Activated CD4-positive, alpha-beta memory T cell treated with anti-CD3 and anti-CD28 coated beads, Interleukin-2, amount 10 ng/mL, durations not matched to agents 7 days and 5 days (primary cell): ENCODE data around the gene HS3ST5. TPM values are rescaled to one million over a fixed set of nuclear protein-coding genes. Genes with fewer than 3 reads are reported as not detected.
"Not testable (repeated sequence)": the region's sequence is repeated elsewhere in the genome, so short reads cannot be mapped to it uniquely, and the experiment has no call there.

Experiments
- CTCF ChIA-PET: fragments of 350-600 bp; sonication (Branson Sonifier 250); formaldehyde crosslinking; loops from one replicate; lab custom pipeline; 2021; ENCODE audit warnings: antibody characterized with exemption, inconsistent platforms; lab: Charles Lee
- POLR2A ChIA-PET: fragments of 350-600 bp; sonication (Branson Sonifier 250); formaldehyde crosslinking; loops from one replicate; lab custom pipeline; 2021; ENCODE audit warnings: antibody characterized with exemption; lab: Charles Lee
- DNase-seq: peaks from one replicate; pipeline ENCODE4 v3.0.0-alpha.2; 2020
- H3K27ac Mint-ChIP-seq: one replicate; pipeline ENCODE4 v1.8.0; 2021; ENCODE audit warnings: mild to moderate bottlenecking, mixed read lengths
- H3K27me3 Mint-ChIP-seq: one replicate; pipeline ENCODE4 v1.8.0; 2021; ENCODE audit warnings: mixed read lengths
- H3K36me3 Mint-ChIP-seq: one replicate; pipeline ENCODE4 v1.8.0; 2021; ENCODE audit warnings: low read depth, mixed read lengths
- H3K4me1 Mint-ChIP-seq: one replicate; pipeline ENCODE4 v1.8.0; 2021; ENCODE audit warnings: mixed read lengths
- H3K4me3 Mint-ChIP-seq: one replicate; pipeline ENCODE4 v1.8.0; 2021; ENCODE audit warnings: mild to moderate bottlenecking, mixed read lengths
- H3K9me3 Mint-ChIP-seq: one replicate; pipeline ENCODE4 v1.8.0; 2021; ENCODE audit warnings: mixed read lengths
- total RNA-seq, 2 experiments: library from RNA; stranded (reverse); gene quantifications; one replicate each; pipeline ENCODE4 v1.2.3, GENCODE V29; 2021

The HS3ST5 gene
- total RNA-seq, 2 experiments from 2014 or later = not detected

DNA sequence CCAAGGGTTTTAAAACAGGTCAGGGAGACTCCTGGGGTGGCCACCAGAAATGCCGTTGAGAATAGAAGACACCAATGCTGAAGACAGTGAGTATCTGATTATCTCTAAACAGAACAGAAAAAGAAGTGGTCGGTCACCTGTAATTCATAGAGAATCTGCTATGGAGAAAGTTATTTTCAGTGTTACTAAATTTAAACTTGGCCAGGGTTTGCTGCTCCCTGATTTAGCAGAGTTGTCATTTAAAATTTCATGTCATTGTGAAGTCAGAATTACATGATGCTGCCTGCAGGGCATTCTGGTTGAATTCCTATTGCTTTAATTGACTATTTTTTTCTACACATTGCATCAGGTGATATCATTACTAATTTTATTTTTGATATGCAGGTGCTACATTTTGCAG lies 114.1 kb downstream of the HS3ST5 start:
- ChIA-PET CTCF (no interaction called here), POLR2A (no interaction called here)
- H3K27ac Mint-ChIP-seq = no peak overlapping the region
- DNase-seq = no peak
- no peaks in the 10 kb centered on the region for H3K27me3 Mint-ChIP-seq
- no peaks in the 10 kb centered on the region for H3K36me3 Mint-ChIP-seq
- H3K9me3 Mint-ChIP-seq = no peaks in the 10 kb centered on the region
- H3K4me3 Mint-ChIP-seq = no peak overlapping the region
- H3K4me1 Mint-ChIP-seq = no peaks in the 10 kb centered on the region

DNA sequence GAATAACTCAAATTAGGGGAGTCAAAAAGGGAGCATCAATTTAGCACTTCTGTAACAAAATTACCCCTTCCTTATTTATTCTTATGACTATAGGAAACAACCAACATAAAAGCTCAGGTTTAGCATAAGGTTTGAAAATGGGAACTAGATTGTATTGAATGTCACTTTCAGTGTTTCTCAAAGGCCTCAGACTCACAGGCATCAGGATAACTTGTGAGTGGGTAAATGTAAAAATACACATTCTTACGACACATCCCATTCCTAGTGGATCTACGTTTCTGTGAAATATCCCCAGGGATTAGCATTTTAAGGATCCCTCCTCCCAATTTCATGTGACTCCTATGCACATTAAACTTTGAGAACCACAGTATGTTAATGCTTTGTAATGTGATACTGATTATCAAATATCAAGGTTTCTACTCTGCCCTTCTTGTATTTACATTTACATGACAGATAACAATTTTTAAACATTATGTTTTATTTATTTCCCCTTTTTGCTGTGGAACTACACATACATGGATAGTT lies 114.8 kb downstream of the HS3ST5 start:
- Mint-ChIP-seq H3K4me1 (no peaks in the 10 kb centered on the region), H3K27me3 (no peaks in the 10 kb centered on the region), H3K36me3 (no peaks in the 10 kb centered on the region), H3K27ac (no peak overlapping the region), H3K9me3 (no peaks in the 10 kb centered on the region), H3K4me3 (no peak overlapping the region)
- ChIA-PET POLR2A (no interaction called here), CTCF (no interaction called here)
- DNase-seq = no peak

DNA sequence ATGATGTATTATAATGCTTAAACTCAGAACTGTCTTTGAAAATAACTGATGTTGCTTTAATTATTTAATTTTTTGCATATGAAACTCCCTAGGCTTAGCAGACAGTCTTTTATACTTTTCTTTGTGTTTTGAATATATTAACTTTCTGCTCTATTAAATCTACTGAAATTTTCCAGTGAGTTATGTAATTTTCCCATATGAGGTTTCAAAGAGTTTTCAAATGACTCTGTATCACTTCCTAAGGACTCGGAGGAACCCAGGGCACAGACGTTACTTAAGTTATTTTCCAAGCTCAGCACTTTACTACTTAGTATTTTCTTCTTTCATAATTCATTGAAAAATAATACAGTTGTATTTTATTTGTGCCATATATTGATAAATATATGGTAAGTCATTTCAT lies 122.6 kb downstream of the HS3ST5 start:
- Mint-ChIP-seq H3K27ac (no peak overlapping the region), H3K4me1 (no peaks in the 10 kb centered on the region), H3K27me3 (no peaks in the 10 kb centered on the region), H3K4me3 (no peak overlapping the region), H3K9me3 (peaks cover 1% of the 10 kb centered on the region), H3K36me3 (no peaks in the 10 kb centered on the region)
- ChIA-PET CTCF (no interaction called here), POLR2A (no interaction called here)
- DNase-seq = no peak

DNA sequence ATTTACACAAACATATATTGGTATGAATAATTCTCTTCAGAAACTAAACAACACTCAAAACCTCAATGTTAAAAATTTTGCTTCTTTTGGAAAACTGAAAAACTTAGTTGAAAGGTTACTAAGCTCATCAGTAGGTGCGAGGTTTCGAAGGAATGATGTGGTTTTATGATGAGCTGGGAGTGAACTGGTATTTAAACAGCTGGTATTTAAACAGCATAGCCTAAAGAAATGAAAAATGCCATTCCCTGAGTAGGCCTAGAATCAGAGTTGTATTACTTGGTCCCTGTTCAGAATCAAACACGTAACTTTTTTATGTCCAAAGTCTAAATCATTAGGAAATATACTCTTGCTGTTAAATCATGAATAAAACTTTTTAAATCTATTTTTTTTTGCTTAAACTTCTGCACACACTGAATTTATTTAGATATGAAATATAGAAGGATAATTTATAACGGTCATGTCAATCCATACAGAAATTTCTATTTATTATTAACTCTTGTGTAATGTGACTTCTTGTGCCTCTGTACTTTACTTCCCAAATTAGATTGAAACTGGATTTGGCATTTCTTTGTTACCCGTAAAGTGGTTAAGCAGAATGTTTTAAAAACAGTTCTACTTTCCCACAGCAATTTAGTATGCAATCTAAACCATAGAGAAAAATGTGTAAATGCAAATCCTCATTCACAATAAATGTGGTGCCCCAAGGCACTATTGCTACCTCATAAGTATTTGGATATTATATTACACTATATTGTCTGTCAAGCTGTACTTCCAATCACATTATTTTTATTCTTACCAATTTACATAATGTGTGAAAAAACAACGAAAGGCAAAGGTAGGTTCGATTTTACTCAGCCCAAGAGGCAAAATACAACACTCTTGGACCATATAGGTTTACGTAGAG lies 124.1 kb downstream of the HS3ST5 start:
- no peak for DNase-seq
- POLR2A ChIA-PET = no interaction called here
- Mint-ChIP-seq H3K27me3 (no peaks in the 10 kb centered on the region), H3K9me3 (peaks cover 1% of the 10 kb centered on the region), H3K27ac (no peak overlapping the region), H3K4me1 (no peaks in the 10 kb centered on the region), H3K36me3 (no peaks in the 10 kb centered on the region), H3K4me3 (no peak overlapping the region)
- CTCF ChIA-PET = interaction anchor here (0.8 kb wide), 1 partner anchor 13 kb away, joined by 3 read pairs; no protein-coding TSS in a partner anchor

DNA sequence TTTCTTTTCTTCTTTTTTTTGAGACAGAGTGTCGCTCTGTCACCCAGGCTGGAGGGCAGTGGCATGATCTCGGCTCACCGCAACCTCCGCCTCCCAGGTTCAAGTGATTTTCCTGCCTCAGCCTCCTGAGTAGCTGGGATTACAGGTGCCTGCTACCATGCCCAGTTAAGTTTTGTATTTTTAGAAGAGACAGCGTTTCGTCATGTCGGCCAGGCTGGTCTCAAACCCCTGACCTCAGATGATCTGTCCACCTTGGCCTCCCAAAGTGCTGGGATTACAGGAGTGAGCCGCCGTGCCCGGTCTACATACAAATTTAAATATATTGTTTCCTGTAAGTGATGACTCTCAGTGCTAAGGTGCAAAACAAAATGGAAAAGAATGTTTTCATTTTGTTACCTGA lies 124.8 kb downstream of the HS3ST5 start:
- DNase-seq, H3K4me1 Mint-ChIP-seq, CTCF ChIA-PET, H3K27ac Mint-ChIP-seq, H3K4me3 Mint-ChIP-seq, H3K27me3 Mint-ChIP-seq, H3K9me3 Mint-ChIP-seq, H3K36me3 Mint-ChIP-seq, POLR2A ChIA-PET: not testable (repeated sequence)

DNA sequence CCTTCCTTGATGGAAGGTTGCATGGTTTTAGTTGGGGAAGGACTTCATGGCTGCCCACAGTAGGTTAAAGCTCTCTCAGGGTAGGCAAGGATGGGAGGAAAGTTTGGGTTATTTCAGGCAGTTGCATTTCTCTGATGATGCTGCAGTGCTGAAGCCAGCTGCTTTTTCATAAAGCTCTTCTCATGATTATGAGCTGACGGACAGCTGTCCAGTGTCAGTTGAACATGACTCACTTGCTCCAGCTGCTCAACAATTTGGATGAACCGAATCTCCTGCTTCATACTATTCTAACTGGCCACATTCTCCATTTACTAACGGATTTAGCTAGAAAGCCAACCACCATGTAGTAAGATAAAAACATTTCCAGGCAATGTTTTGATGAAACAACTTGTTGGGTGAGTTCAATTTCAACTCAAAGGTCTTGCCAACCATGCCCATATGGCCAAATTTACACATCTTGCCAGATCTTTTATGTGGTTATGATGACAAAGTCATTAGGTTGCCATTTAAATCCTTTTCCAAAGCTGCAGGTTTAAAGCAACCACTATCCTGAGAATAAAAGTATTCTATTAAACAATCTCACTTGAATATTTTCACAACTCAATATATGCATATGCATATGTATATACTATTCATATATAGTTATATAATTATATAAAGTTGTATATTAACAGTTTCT lies 125.9 kb downstream of the HS3ST5 start:
- ChIA-PET POLR2A (no interaction called here), CTCF (interaction anchor here (0.7 kb wide), 1 partner anchor 88 kb away, joined by 4 read pairs; no protein-coding TSS in a partner anchor)
- Mint-ChIP-seq H3K27ac (no peak overlapping the region), H3K27me3 (no peaks in the 10 kb centered on the region), H3K4me1 (no peaks in the 10 kb centered on the region), H3K4me3 (no peak overlapping the region), H3K9me3 (peaks cover 1% of the 10 kb centered on the region), H3K36me3 (no peaks in the 10 kb centered on the region)
- DNase-seq = no peak

DNA sequence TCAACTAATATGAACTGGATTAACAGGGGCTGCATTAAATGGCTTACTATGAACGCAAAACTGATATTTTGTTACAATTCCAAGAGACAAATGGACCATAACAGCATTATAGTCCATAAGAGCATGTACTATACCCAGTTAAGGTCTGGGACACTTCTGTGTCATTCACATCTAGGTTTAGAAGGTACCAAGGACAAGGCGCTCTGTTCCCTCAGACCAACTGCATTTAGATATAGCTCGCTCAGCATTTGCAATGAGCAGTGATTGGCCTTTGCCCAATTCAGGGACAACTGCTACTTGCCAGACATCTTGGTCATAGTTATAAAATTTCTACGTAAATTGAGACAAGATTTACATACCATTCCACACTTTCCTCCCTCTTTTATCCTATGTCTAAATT lies 132.4 kb downstream of the HS3ST5 start:
- CTCF ChIA-PET = no interaction called here
- no peak for DNase-seq
- Mint-ChIP-seq H3K36me3 (no peaks in the 10 kb centered on the region), H3K27me3 (no peaks in the 10 kb centered on the region), H3K27ac (no peak overlapping the region), H3K4me3 (no peak overlapping the region), H3K9me3 (no peaks in the 10 kb centered on the region), H3K4me1 (no peaks in the 10 kb centered on the region)
- POLR2A ChIA-PET = no interaction called here

DNA sequence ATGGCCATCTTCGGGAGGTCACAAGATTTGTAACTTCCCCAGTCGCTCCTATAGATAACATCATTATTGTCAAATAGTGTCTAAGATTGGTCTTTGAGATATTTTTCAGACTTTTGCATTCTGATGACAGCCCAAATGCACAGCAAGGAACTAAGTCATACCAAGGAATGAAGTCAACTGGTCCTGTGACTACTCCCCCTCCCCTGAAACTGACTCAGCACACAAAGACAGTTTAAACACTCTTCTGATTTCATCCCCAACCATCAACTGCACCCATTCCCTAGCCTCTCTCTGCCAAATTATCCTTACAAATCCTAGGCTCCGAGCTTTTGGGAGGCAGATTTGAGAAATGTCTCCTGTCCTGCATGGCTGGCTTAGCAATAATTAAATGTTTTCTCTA lies 139.4 kb downstream of the HS3ST5 start:
- ChIA-PET CTCF (no interaction called here), POLR2A (no interaction called here)
- H3K9me3 Mint-ChIP-seq = no peaks in the 10 kb centered on the region
- no peak overlapping the region for H3K4me3 Mint-ChIP-seq
- H3K27ac Mint-ChIP-seq = no peak overlapping the region
- H3K27me3 Mint-ChIP-seq = no peaks in the 10 kb centered on the region
- H3K4me1 Mint-ChIP-seq = no peaks in the 10 kb centered on the region
- no peak for DNase-seq
- no peaks in the 10 kb centered on the region for H3K36me3 Mint-ChIP-seq

DNA sequence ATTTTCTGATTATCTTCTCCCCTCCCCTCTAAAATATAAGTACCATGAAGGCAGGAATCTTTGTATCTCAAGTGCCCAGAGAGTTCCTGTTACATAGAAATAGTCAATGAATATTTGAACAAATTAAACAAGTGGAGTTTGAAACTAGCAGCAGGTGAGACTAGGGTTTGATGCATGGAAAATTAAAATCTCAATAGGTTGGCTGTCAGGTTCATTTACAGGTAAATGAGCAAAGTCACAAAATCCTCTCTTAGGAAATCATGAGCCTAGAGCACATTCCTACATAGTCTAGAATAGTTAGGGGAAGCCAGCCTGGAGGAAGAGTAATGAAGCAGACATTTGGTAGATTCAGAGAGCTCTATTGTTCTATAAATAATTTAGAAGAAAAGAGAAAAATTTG lies 140.4 kb downstream of the HS3ST5 start:
- no peaks in the 10 kb centered on the region for H3K36me3 Mint-ChIP-seq
- CTCF ChIA-PET = no interaction called here

DNA sequence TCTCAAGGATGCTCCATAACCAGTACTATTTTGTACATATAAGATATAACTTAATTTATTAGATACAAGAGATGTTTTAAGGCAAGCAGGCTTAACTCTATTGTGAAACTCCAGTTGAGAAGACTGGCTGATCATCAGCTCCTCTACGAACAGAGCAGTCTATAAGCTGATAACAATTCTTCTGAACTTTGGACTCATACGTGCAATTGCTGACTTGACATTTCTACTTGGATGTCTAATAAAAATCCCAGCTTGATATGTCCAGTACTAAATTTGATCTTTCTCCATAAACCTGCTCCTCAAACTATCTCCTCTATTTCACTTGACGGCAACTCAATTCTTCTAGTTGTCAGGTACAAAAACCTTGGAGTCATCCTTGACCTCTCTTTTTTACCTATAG lies 141.9 kb downstream of the HS3ST5 start:
- no peaks in the 10 kb centered on the region for H3K4me1 Mint-ChIP-seq
- DNase-seq = no peak
- ChIA-PET CTCF (no interaction called here), POLR2A (no interaction called here)
- H3K27ac Mint-ChIP-seq = no peak overlapping the region
- H3K27me3 Mint-ChIP-seq = no peaks in the 10 kb centered on the region
- no peaks in the 10 kb centered on the region for H3K36me3 Mint-ChIP-seq
- H3K9me3 Mint-ChIP-seq = no peaks in the 10 kb centered on the region
- H3K4me3 Mint-ChIP-seq = no peak overlapping the region

More for the DNA sequence above, 140.4 kb downstream of the HS3ST5 start:
- H3K4me3 Mint-ChIP-seq = no peak overlapping the region
- no peaks in the 10 kb centered on the region for H3K4me1 Mint-ChIP-seq
- H3K9me3 Mint-ChIP-seq = no peaks in the 10 kb centered on the region
- DNase-seq = no peak
- H3K27ac Mint-ChIP-seq = no peak overlapping the region
- POLR2A ChIA-PET = no interaction called here
- no peaks in the 10 kb centered on the region for H3K27me3 Mint-ChIP-seq

DNA sequence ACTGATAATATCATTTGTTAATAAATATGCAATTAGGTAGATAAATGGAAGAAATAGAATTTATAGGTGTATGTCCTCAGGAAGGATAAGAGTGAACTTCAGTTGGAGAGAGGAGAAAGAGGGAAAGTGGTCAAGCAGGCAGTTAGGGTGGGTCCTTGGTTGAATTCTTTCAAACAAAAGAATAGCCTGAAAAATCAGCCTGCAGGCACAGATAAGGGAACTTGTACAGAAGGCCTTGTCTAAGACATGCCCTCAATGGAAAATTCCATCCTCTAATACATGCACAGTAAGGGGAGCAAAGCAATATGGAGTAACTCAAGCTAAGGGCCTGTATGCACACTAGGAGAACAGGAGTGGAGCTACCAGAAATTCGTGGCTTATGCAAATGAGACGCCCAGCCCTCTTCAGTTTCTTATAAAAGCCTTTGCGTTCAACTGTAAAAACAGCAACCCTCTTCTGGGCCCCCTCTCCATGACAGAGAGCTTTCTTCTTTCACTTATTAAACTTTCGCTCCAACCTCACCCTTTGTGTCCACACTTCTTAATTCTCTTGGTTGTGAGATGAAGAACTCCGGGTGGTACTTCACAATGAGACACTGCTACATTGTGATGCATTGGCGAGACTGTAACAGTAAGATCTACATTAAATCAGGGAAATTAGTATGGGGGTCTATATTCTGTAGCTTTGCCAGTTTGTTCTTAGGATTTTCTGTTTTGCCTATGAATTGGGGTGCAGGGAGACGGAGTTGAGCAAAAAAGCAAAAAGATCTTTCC lies 147.0 kb downstream of the HS3ST5 start:
- DNase-seq = no peak
- H3K27ac Mint-ChIP-seq = no peak overlapping the region
- no peaks in the 10 kb centered on the region for H3K36me3 Mint-ChIP-seq
- H3K9me3 Mint-ChIP-seq = no peaks in the 10 kb centered on the region
- POLR2A ChIA-PET = no interaction called here
- H3K4me3 Mint-ChIP-seq = no peak overlapping the region
- no peaks in the 10 kb centered on the region for H3K4me1 Mint-ChIP-seq
- H3K27me3 Mint-ChIP-seq = no peaks in the 10 kb centered on the region
- CTCF ChIA-PET = no interaction called here

DNA sequence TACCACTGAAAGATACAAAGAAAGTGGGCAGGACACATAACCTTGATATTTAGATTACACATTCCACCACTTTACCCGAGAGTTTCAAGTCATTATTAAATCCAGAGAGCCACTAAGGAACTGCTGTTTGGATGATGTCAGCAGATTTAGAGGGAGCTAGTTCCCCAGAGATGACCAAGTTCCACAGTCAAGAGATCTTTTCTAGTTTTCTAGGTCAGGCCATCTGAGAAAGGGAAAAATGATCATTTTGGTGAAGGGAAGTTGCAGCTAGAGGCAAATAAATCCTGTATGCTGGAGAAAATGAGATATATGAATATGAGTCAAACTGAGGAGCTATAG lies 147.8 kb downstream of the HS3ST5 start:
- Mint-ChIP-seq H3K27me3 (no peaks in the 10 kb centered on the region), H3K9me3 (no peaks in the 10 kb centered on the region), H3K4me3 (no peak overlapping the region), H3K36me3 (no peaks in the 10 kb centered on the region), H3K4me1 (no peaks in the 10 kb centered on the region), H3K27ac (no peak overlapping the region)
- no peak for DNase-seq
- POLR2A ChIA-PET = no interaction called here
- CTCF ChIA-PET = no interaction called here

DNA sequence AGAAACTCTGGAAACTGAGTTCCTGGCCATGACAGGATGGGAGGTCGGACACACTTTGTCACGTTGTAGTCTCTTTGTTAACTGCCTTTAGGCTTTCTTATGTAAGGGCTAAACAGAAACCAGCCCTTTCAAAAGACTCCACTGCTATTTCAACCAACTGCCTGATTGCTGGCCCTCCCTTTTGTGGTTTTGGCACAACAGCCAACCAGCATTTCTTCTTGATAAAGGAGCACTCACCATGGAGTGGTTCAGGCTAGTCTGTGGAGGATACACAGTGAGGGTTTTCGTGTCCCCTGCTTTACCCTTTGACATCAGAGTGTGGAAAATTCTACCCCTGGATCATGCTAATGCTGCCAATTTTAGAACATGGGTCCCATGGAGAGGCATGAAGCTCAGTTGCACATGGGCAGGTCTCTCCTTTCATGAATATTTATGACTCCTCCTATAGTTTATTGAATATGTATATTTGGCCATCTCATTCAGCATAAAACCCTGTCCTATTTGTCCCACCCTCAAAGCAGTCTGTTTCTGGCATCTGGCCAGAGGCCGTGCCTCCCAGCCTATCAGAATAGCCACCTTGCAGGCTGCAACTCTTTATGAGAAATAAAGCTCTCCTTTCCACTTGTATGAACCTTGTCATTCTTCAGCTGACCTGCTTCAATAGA lies 148.3 kb downstream of the HS3ST5 start:
- no peak for DNase-seq
- no peaks in the 10 kb centered on the region for H3K4me1 Mint-ChIP-seq
- CTCF ChIA-PET = no interaction called here
- no peak overlapping the region for H3K27ac Mint-ChIP-seq
- POLR2A ChIA-PET = no interaction called here
- H3K4me3 Mint-ChIP-seq = no peak overlapping the region
- no peaks in the 10 kb centered on the region for H3K9me3 Mint-ChIP-seq
- no peaks in the 10 kb centered on the region for H3K27me3 Mint-ChIP-seq
- H3K36me3 Mint-ChIP-seq = no peaks in the 10 kb centered on the region
